HG03108 (cell line): ENCODE measurements around the gene MAPK10.
"Not testable (repeated sequence)": the region's sequence is repeated elsewhere in the genome, so short reads cannot be mapped to it uniquely, and the experiment has no call there.

Experiments
- ATAC-seq: cut with Tn5 transposase; IDR thresholded peaks from one replicate; pipeline ENCODE4 v1.9.1; 2021; ENCODE audit warnings: moderate library complexity; ENCODE audit not compliant: unreplicated experiment

MAPK10 gene

DNA sequence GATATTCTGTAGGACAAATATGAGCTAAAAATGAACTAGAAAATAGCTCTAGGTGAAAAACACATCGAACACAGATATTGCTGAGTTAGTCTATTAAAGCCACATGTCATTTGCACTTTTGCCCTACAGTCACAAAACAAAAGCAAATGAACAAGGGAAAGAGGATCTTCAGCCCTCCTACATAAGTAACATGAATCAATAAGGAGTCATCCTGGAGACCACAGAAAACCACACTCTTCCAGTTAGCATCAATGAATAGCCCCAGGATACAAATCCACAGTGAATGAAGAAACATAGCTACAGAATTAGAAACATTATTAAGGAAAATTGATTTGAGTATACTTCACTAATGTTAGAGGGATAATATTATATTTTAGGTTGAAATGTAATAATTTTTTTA lies 311.4 kb downstream of the MAPK10 start:
- ATAC-seq, result no peak

DNA sequence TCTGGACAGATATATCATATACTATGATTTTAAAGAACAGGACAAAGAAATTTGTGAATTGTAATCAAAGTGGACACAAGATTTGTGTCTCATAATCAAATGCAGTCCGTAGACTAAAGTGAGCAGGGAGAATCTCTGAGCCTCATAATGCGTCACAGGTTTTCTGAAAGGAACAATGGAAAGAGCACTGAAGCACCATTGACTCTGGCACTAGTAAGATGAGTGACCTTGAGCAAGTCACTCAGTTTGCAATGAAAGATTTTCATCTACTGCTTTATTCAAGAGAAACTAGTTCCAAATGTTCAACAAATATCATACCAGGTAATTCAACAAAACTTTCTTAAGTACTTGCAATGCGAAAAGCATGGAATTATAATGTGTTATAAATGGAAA lies 315.3 kb downstream of the MAPK10 start:
- ATAC-seq, result no peak

- no peak for ATAC-seq
Observed at GRCh38 chr4:86043755-86044592, 315.9 kb downstream of the MAPK10 start.

- ATAC-seq, result no peak
Observed at GRCh38 chr4:86038037-86038436, 321.8 kb downstream of the MAPK10 start.

GRCh38 chr4:86036736-86037135 lies 323.1 kb downstream of the MAPK10 start:
- ATAC-seq, result no peak

DNA sequence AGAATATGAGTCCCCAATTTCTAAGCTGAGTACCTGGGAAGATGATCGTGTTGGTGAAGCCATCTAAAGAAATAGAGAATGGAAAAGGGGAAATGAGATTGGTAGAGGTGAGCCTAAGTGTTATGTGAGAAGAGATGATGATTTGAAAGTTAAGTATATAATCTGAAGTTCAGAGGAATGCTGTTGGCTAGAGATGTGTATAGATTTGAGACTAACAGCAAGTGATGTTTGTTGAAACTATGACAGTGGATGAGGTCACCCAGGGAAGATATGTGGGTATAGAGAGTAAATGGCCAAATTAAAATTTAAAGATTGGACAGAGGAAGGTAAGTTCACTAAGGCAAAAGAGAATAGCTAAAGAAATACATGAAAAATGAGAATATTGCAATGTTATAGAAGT lies 324.2 kb downstream of the MAPK10 start:
- ATAC-seq, result no peak

DNA sequence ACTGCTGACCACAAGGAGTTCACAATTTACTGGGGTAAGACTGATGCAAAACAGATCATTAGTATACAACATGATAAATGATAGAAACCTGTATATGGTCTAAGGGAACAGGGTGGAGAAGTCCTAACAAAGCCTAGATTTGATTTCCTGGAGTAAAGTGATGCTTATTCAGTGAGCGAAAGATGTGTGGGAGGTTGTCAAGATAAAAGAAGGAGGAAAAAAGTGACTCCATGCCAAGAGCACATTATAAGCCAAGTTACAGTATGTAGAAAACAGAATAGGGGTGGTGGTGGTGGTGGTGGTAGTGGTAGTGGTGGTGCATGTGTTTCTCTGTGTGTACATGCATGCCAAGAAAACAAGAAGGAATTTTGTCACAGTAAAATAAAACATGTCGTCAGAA lies 325.2 kb downstream of the MAPK10 start:
- no peak for ATAC-seq

DNA sequence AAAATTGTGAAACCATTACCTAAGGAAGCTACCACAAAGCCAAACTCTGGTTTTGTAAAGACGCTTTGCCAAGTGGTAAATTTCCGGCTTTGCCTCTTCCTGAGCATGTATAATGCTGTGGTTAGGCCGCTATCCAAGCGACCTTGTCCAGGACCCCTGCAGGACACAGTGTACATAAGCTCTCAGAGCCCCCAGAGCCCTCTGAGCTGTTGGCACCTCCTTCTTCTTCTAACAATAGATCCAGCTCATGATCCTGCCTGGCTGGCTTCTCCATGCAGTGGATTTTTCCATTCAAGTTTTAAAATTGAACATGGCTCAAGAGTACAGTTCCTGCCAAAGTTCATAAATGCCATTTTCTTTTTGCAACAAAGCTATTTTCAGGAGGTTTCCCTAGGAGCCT lies 326.7 kb downstream of the MAPK10 start:
- ATAC-seq, result no peak

DNA sequence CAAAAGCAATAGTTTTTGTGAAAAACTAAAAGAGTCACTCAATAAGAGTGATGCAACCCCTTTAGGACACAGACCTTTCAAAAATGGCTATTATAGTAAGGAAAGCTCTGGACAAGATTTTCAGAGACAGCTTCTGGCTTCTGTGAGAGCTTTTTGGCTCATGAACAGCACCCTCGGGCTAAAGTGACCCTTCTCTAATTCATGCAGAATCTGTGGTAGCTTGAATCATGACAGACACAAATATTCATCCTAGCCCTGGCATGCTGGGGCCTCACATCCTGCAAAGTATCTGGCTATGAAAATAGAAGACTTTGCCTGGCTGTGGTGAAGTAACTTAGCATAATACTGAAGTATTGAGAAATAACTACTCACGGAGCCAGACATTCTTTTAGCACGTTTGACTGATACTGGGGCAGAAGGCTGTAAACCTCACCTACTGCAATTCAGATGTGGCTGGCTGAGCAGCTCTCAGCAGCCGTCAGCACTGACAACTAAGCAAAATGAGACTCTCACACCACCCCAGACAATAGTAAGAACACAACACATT lies 327.3 kb downstream of the MAPK10 start:
- ATAC-seq, result no peak

DNA sequence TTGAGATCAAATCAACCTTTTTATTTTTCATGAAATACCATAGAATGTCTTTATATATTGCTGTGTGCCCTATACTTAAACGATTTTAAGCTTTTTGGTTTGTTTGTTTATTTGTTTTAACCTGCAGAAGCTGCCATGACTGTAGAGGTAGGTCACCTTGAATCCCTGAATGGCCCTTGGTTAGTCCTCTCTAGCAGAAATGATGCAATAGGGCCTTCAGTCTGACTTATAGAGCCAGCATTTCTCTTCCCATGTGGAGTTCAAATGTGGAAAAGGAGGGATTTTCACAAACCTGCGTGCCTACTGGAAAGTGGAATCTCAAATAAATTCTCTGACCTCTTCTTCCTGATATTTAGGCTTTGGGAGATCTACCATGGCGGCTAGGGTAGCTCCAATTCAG lies 327.9 kb downstream of the MAPK10 start:
- no peak for ATAC-seq

DNA sequence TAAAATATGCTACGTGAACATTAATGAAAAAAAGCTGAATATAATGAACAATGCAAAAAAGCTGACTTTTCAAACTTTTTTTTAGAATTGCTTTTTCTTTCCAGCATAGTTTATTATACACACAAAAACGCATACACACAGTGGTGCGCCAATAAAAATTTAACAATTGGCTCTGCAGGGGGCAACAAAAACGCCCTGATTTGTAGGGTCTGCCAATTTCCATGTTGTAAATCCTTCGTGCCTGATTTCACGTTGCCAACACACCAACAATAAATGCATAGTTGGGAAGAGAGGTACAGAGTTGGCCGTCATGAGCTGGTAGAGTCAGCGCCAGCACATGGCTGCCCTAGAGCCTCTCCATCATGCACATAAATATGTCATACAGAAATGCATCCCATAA lies 333.1 kb downstream of the MAPK10 start:
- ATAC-seq, result no peak

GRCh38 chr4:86021671-86022070 lies 338.2 kb downstream of the MAPK10 start:
- ATAC-seq, result not testable (repeated sequence)

DNA sequence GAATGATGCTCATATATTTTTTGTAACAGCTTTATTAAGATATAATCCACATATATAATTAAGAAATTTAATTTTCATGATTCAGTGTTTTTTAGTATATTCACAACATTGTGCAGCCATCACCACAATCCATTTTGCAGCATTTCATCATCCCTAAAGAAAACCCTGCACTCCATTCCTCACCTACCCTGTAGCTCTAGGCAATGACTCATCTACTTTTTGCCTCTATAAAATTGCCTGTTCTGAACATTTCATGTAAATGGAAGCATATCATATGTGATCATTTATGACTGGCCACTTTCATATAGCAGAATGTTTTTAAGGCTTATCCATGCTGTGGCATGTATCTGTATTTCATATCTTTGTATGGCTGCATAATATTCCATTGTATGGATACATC lies 339.9 kb downstream of the MAPK10 start:
- ATAC-seq, result no peak

DNA sequence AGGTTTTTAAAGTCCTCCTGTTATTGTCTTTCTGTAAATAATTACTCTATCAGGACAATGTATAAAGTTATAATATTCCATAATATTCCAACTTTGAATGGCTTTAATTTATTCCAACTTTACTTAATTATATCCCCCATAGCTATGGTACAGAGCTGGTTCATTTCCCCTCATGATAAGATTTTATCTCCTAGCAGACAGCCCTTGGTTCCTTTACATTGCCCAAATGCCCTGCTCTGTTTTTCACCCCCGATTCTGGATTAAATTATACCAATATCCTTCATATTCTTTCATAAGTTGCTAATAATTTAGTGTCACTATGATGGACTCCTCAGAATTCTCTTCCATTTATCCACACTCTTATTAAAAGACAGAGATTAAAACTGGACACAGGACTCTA lies 340.5 kb downstream of the MAPK10 start:
- ATAC-seq, result no peak

DNA sequence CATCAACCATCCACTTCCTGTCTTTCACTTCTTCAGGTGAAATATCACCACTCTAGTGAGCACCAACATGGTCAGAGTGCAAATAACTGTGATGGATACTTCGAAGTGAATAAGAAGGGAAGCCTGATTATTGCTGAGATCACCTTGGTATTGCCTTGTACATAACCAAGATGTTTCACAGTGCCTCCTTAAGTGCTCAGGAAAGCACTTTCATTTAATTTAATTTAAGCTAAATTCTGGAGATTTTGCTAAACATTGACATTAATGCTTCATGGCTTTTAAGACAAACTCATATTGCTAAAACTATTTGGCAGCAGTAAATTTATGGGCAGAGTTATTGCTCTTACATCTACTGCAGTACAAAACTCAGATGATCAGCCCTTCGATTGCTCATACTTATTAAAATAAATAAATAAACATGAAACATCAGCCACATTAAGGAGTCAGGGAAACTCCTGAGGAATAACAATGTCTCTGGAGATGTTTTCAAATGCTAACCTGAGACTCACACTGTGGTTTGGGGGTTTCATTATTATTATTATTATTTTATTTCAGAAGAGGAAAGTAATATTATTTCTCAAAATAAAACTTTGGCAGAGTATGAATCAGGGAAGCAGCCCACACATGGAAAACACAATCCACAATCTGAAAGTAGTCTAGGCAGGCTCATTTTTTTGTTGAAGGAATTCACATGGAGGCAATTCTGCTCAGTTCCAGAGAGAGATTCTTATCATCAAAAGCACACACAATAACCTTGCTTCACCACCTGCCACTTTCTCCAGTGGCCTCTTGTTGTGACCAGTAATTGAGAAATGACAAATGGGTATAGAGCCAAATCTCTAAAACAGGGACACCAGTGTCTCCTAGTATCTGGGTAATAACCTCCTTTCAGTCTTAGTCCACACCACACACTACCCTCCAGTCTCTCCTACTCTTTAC lies 344.2 kb downstream of the MAPK10 start:
- no peak for ATAC-seq

DNA sequence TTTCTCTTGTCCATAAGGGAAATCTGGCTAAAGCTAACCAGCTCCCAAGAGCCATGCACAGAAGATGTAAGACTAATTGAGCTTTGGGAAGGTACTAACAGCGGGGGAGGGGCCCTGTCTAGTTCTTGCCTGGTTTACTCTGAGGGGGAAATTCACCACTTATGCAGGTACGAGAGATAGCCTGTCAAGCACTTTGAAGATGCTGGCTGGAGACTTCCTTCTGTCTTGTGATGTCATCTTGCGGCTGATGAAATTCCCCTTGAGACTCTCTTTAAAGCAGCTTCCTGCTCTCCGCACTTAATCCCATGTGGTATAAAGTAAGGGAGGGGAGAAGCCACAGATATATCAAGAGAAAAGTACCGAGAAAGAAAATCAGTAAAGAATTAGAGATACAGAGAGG lies 345.3 kb downstream of the MAPK10 start:
- ATAC-seq, result peak; percentile 87

- no peak for ATAC-seq
Observed at GRCh38 chr4:86013621-86014020, 346.2 kb downstream of the MAPK10 start.

- ATAC-seq, result no peak
Observed at GRCh38 chr4:86011117-86011516, 348.7 kb downstream of the MAPK10 start.

- ATAC-seq, result no peak
Observed at GRCh38 chr4:86007042-86007441, 352.8 kb downstream of the MAPK10 start.

GRCh38 chr4:86006057-86006456 lies 353.8 kb downstream of the MAPK10 start:
- no peak for ATAC-seq

- ATAC-seq, result no peak
Observed at GRCh38 chr4:86004030-86004429, 355.8 kb downstream of the MAPK10 start.

GRCh38 chr4:86001591-86001990 lies 358.3 kb downstream of the MAPK10 start:
- no peak for ATAC-seq
